NCI-H510A (cell line): ENCODE measurements around the gene FNDC3A.

Experiments
- DNase-seq: peaks from one replicate; lab custom pipeline; 2025; lab: John Stamatoyannopoulos, UW

FNDC3A gene

DNA sequence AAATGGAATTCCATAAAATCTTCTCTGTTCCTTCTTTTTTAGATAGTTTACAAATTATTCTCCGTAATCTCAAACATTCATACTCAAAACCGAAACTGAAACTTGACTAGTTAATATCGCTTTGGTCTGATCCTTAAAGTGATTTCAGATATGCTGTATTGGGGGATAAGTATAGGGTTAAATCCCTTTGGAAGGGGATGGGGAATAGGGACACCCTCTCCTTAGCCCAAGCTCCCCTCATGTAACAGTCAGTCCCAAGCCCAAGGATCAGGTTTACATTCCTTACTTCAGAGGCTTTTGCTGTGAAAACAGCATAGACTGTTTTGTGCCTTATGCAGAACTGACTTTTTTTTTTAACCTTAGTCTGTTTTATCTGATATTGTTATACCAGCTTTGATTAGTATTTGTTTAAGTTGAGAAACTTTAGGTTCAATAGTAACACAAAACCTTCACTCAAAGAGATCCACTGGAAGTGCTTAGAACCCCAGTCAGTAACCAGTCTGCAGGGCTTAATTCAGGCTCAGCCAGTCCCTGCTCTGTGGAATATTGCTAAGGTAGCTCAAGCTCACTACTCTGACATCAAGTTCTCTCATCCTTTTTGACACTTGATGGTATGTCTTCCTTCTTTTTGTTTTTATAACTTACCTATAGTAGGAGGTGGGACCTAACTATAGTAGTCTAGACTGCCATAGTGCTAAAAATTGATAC, 282.5 kb downstream of the FNDC3A start:
- no peak for DNase-seq
